DMS153 (cell line): ENCODE results near the gene HS6ST3.
"Not testable (repeated sequence)": the region's sequence is repeated elsewhere in the genome, so short reads cannot be mapped to it uniquely, and the experiment has no call there.

Source experiments
- DNase-seq: peaks from one replicate; lab custom pipeline; 2025; lab: John Stamatoyannopoulos, UW

HS6ST3 gene

DNA sequence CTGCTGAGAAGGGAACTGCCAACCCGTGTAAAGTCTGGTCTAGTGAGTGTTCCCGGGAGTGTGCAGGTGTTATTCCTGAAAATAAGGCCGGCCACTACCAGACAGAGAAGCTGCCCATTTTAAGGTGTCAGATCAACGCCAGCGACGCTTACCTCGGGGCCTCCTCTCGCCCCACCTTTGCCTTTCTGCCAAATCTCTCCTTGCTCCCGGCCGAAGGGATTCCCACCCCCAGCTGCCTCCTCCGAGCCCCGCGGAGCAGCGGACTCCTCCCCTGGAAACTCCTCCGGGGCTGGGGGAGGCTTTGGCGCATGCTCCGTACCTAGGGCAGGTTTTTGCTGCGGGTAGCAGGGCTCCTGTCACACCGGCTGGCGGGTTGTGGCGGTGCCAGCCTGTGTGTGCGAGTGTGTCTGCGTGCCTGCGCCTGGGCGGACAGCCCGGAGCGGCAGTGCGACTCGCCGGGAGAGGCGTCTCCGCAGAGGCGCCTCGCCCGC, at the start of gene HS6ST3:
HS6ST3 (plus strand) TSS at position 359 of the 491 bp plus-strand sequence.
- DNase-seq: peak; percentile 32

GRCh38 chr13:96041326-96042110, 48.4 kb upstream of the HS6ST3 start:
- no peak for DNase-seq

DNA sequence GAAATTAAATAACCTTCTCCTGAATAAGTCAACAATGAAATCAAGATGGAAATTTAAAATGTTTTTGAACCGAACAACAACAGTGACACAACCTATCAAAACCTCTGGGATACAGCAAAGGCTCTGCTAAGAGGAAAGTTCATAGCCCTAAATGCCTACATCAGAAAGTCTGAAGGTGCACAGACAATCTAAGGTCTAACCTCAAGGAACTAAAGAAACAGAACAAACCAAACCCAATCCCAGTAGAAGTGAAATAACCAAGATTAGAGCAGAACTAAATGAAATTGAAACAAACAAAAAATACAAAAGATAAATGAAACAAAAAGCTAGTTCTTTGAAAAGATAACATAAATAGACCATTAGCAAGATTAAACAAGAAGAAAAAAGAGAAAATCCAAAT, 45.7 kb upstream of the HS6ST3 start:
- no peak for DNase-seq

GRCh38 chr13:96046449-96047126, 43.3 kb upstream of the HS6ST3 start:
- not testable (repeated sequence) for DNase-seq

GRCh38 chr13:96050955-96051354, 39.0 kb upstream of the HS6ST3 start:
- not testable (repeated sequence) for DNase-seq

DNA sequence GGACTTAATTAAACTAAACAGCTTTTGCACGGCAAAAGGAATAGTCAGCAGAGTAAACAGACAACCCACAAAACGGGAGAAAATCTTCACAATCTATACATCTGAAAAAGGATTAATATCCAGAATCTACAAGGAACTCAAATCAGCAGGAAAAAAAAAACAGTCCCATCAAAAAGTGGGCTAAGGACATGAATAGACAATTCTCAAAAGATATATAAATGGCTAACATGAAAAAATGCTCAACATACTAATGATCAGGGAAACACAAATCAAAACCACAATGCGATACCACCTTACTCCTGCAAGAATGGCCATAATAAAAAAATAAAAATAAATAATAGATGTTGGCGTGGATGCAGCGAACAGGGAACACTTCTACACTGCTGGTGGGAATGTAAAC, 38.4 kb upstream of the HS6ST3 start:
- not testable (repeated sequence) for DNase-seq

GRCh38 chr13:96051946-96052345, 38.0 kb upstream of the HS6ST3 start:
- not testable (repeated sequence) for DNase-seq

DNA sequence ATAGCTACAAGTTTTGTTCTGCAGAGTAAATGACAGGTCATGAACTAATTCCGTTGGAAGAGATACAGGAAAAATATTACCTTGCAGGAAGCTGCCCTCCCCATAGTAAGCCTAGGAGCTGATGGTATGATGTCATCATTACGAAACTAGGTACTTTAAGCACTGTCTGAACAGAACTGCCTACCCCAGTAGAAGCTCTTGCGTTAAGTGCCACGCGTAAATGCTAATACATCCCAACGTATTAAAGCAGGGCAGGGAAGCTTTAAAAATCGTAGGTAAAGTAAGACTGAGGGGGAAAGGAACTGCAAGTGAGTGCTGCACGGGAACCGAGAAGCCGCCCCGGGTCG, 37.3 kb upstream of the HS6ST3 start:
- peak; percentile 55 for DNase-seq

GRCh38 chr13:96053003-96053703, 36.8 kb upstream of the HS6ST3 start, which contains the start of gene UGGT2:
TSS of gene UGGT2 (minus strand) at chr13:96053401. CDS start at chr13:96053312, 89 bp downstream.
- peak; percentile 81 for DNase-seq

DNA sequence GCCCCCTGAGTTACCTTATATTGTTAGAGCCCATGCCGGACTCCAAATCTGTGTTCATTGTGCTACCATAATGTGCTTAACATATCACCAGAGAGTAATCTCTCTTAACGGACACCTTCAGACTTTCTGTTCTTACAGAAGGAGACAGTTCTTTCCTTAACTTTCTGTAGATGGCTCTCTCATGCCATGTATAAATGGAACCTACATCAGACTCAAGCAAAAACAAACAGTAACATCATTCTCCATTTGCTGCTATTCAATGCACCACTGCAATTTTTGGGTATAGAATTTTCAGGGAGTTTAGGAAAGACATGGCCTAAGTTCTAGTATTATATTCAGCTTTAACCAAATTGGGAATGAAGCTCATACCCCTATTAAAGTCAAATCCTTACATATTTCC, 24.1 kb upstream of the HS6ST3 start:
- DNase-seq: no peak

- no peak for DNase-seq
These were observed 21.2 kb upstream of the HS6ST3 start for GRCh38 chr13:96068729-96069128.

DNA sequence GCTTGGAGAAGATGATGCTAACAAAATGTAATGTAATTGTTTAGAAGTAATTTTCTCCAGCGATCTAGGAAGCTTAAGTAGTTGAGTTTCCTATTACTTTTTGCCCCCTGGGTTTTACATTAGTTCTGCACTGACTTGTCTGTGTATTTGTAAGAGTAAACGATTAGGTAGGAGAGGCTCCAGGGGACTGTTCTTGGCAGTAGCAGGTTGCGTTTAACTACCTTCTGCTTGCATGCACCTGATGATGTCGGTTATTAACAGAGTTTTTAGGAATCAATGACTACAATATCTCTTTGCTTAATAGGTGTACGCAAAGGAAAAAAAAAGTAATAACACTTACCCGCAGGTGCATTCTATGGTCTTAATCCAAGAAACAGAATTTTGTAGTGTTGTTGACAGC, 18.4 kb upstream of the HS6ST3 start:
- DNase-seq: no peak

GRCh38 chr13:96072392-96072791, 17.5 kb upstream of the HS6ST3 start:
- DNase-seq: no peak

DNA sequence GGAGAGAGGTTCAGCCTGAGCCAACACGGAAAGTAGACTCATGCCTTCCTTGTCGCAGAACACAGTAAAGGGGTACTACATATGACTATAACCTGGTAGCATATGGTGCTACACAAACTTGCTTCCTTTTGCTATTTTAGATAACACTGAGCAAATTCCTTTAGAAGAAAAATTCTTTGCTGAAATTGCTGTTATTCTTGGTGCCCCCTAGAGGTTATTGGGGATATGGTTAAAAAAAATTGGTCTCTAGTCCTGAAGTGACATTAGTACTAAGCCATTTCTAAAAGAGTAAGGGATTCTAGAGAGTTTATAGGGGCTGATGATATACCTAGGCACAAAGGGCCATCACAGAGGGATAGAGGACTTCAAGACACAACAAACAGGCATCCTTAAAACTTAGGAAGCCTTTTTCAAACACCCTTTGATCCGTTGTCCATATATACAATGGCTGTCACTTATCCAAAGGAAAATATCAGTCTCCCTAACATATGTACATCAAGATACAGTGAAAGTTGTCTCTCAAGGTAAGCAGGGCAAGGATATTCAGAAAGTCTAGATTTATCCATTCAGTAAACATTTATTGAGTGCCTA, 13.9 kb upstream of the HS6ST3 start:
- no peak for DNase-seq

- no peak for DNase-seq
These were observed 9.2 kb upstream of the HS6ST3 start for GRCh38 chr13:96080676-96081075.

GRCh38 chr13:96081888-96082287, 8.0 kb upstream of the HS6ST3 start:
- DNase-seq: no peak

GRCh38 chr13:96082640-96083039, 7.3 kb upstream of the HS6ST3 start:
- DNase-seq: no peak

DNA sequence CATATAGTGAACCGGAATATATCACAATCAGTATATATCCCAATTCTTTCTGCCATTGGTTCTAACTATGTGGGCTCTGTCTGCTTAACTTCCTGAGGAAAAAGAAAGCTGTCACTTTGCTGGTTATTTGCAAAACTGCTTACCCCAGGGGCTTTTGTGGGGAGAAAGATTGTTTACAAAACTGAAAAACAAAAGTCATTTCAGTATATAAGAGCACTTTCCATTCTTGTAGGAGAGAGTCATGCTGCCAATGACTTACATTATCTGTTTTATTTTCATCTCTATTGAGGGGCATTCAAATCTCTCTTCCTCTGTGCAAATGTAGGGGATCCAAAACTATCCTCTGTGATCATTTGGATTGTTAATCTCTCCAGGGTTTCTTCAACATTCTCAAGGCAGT, 3.2 kb upstream of the HS6ST3 start:
- no peak for DNase-seq

GRCh38 chr13:96089139-96089538, 768 bp upstream of the HS6ST3 start:
- no peak for DNase-seq

DNA sequence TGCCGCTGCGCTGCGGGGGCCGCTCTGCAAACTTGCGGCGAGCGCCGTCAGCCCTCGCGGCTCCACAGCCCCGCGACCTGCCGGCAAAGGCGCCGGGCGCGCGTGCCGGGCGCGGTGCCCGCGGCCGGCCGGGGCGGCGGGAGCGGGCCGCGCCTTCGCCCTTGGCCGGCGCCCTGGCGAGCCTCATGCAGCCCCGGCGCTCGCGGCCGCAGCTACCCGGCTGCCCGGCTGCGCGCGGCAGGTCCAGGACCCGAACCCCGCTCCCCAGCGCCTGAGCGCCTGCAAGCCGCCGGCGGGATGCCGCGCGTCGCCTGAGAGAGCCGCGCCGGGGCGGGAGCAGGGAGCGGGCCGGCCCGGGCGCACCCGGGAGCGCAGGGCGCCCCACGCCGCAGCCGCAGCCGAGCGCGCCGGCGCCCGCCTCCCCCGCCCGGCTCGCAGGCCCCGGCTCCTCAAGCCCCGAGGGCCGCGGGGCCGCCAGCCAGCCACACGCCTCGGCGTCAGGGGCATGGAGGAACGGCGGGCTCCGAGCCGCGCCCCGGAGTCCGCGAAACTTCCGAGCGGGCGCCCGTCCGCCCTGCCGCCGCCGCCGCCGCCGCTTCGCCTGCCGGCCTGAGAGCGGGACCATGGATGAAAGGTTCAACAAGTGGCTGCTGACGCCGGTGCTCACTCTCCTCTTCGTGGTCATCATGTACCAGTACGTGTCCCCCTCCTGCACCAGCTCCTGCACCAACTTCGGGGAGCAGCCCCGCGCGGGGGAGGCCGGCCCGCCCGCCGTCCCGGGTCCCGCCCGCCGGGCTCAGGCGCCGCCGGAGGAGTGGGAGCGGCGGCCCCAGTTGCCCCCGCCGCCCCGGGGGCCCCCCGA, 564 bp downstream of the HS6ST3 start:
- no peak for DNase-seq
